H1 (cell line): Measurements from ENCODE around the gene ADRA2C. TPM values are rescaled to one million over a fixed set of nuclear protein-coding genes. Genes with fewer than 3 reads are reported as not detected.

ENCODE experiments used
- CTCF ChIA-PET: fragments of 300-600 bp; sonication (Branson Sonifier 250); formaldehyde crosslinking; loops from one replicate; lab custom pipeline; 2021; ENCODE audit not compliant: partially characterized antibody; lab: Charles Lee
- POLR2A ChIA-PET: fragments of 300-600 bp; sonication (Branson Sonifier 250); formaldehyde crosslinking; loops from one replicate; lab custom pipeline; 2021; ENCODE audit warnings: inconsistent platforms; ENCODE audit not compliant: partially characterized antibody; lab: Charles Lee
- DNase-seq, 2 experiments: peaks; one replicate each; pipeline versions ENCODE4 v3.0.0 to v3.0.0-alpha.2; 2010 to 2022; ENCODE audit warnings: low spot score in 2 of 2, low read depth in 1 of 2, mixed read lengths in 1 of 2
- FAIRE-seq: peaks from 2 replicates; lab custom pipeline; 2011; peaks lifted over from hg19 to GRCh38; lab: Jason Lieb, UNC
- H2AFZ ChIP-seq: 2 replicates; pipeline ENCODE4 v1.8.1; 2012; ENCODE audit warnings: low read length, inconsistent platforms
- H2AK5ac ChIP-seq: 2 replicates; pipeline ENCODE4 v1.6.1; 2013; ENCODE audit warnings: low read depth, low read length
- H2BK120ac ChIP-seq: replicated peaks from 2 replicates; pipeline ENCODE3; 2013; ENCODE audit warnings: low read depth, low read length, inconsistent platforms
- H2BK12ac ChIP-seq: 2 replicates; pipeline ENCODE4 v1.6.1; 2013; ENCODE audit warnings: low read depth, low read length
- H2BK15ac ChIP-seq: 2 replicates; pipeline ENCODE4 v1.6.1; 2013; ENCODE audit warnings: low read length
- H2BK20ac ChIP-seq: 2 replicates; pipeline ENCODE4 v1.6.1; 2013; ENCODE audit warnings: low read length
- H2BK5ac ChIP-seq: 2 replicates; pipeline ENCODE4 v1.6.1; 2013; ENCODE audit warnings: low read depth, low read length
- H3K14ac ChIP-seq: 2 replicates; pipeline ENCODE4 v1.6.1; 2013; ENCODE audit warnings: inconsistent platforms; ENCODE audit not compliant: insufficient read length
- H3K18ac ChIP-seq: 2 replicates; pipeline ENCODE4 v1.6.1; 2013; ENCODE audit warnings: low read length; ENCODE audit errors: extremely low read depth
- H3K23ac ChIP-seq: 2 replicates; pipeline ENCODE4 v1.6.1; 2013; ENCODE audit warnings: inconsistent platforms; ENCODE audit not compliant: insufficient read length
- H3K23me2 ChIP-seq: 2 replicates; pipeline ENCODE4 v1.6.1; 2013; ENCODE audit warnings: low read depth, low read length
- H3K27ac ChIP-seq: 2 replicates; pipeline ENCODE4 v1.6.1; 2011; ENCODE audit warnings: low read depth, low read length, inconsistent platforms
- H3K27me3 ChIP-seq, 4 experiments: replicated peaks in 1 of 4; 1 replicate in 1 of 4; 2 replicates in 3 of 4; pipeline versions ENCODE4 v1.6.1 to v1.8.1; 2011 to 2013; ENCODE audit warnings: low read length in 3 of 4, mild to moderate bottlenecking in 3 of 4, inconsistent platforms in 2 of 4, mixed read lengths in 2 of 4, moderate library complexity in 1 of 4; ENCODE audit not compliant: control insufficient read depth in 3 of 4, insufficient read depth in 3 of 4; ENCODE audit errors: extremely low read depth in 1 of 4
- H3K36me3 ChIP-seq, 4 experiments: 2 replicates each; pipeline versions ENCODE4 v1.6.1 to v1.8.1; 2011 to 2013; ENCODE audit warnings: mild to moderate bottlenecking in 4 of 4, low read length in 3 of 4, moderate library complexity in 2 of 4, control low read depth in 1 of 4, inconsistent platforms in 1 of 4; ENCODE audit not compliant: insufficient read depth in 4 of 4, control insufficient read depth in 2 of 4
- H3K4ac ChIP-seq: replicated peaks from 2 replicates; pipeline ENCODE3; 2013; ENCODE audit warnings: low read length, low read depth, mixed read lengths, inconsistent platforms; ENCODE audit not compliant: insufficient read length
- H3K4me1 ChIP-seq, 4 experiments: replicated peaks in 1 of 4; 1 replicate in 1 of 4; 2 replicates in 3 of 4; pipeline versions ENCODE4 v1.6.1 to v1.8.1; 2011 to 2013; ENCODE audit warnings: low read length in 3 of 4, inconsistent platforms in 2 of 4, mixed read lengths in 1 of 4; ENCODE audit not compliant: insufficient read depth in 4 of 4, control insufficient read depth in 3 of 4
- H3K4me2 ChIP-seq, 2 experiments: 2 replicates each; pipeline versions ENCODE4 v1.6.1 to v1.8.1; 2011 to 2013; ENCODE audit warnings: low read depth in 2 of 2, low read length in 2 of 2, control low read depth in 1 of 2, inconsistent platforms in 1 of 2, mild to moderate bottlenecking in 1 of 2; ENCODE audit not compliant: insufficient read depth in 1 of 2
- H3K4me3 ChIP-seq, 4 experiments: fragments of 200-600, 300-600 bp in 1 of 4; sonication (generic), shearing (Covaris generic), sonication (Bioruptor Twin) in 1 of 4; 2 replicates each; pipeline versions ENCODE4 v1.5.1 to v1.8.1; 2011 to 2016; ENCODE audit warnings: low read length in 4 of 4, low read depth in 3 of 4, control low read depth in 2 of 4, inconsistent platforms in 2 of 4, mild to moderate bottlenecking in 2 of 4, mixed read lengths in 1 of 4, moderate library complexity in 1 of 4; ENCODE audit not compliant: insufficient read depth in 2 of 4; ENCODE audit errors: extremely low read depth in 1 of 4
- H3K56ac ChIP-seq: replicated peaks from 2 replicates; pipeline ENCODE3; 2013; ENCODE audit warnings: low read depth, mild to moderate bottlenecking, mixed read lengths, low read length, inconsistent platforms; ENCODE audit not compliant: insufficient read length
- H3K79me1 ChIP-seq: 2 replicates; pipeline ENCODE4 v1.6.1; 2013; ENCODE audit warnings: low read depth, low read length, control low read depth
- H3K79me2 ChIP-seq, 2 experiments: 2 replicates each; pipeline versions ENCODE4 v1.6.1 to v1.8.1; 2012 to 2013; ENCODE audit warnings: low read length in 2 of 2, mild to moderate bottlenecking in 2 of 2, inconsistent platforms in 1 of 2; ENCODE audit not compliant: insufficient read depth in 2 of 2, control insufficient read depth in 1 of 2
- H3K9ac ChIP-seq, 4 experiments: replicated peaks in 1 of 4; 1 replicate in 1 of 4; 2 replicates in 3 of 4; pipeline versions ENCODE4 v1.6.1 to v1.8.1; 2011 to 2013; ENCODE audit warnings: low read depth in 3 of 4, low read length in 3 of 4, control low read depth in 2 of 4, mild to moderate bottlenecking in 2 of 4, moderate library complexity in 2 of 4, inconsistent platforms in 1 of 4; ENCODE audit errors: extremely low read depth in 1 of 4
- H3K9me3 ChIP-seq, 2 experiments: 2 replicates each; pipeline versions ENCODE4 v1.6.1 to v1.8.1; 2012 to 2013; ENCODE audit warnings: mild to moderate bottlenecking in 2 of 2, moderate library complexity in 2 of 2, control low read depth in 1 of 2, inconsistent platforms in 1 of 2, low read depth in 1 of 2, low read length in 1 of 2, mixed read lengths in 1 of 2; ENCODE audit not compliant: insufficient read depth in 2 of 2
- H4K20me1 ChIP-seq, 2 experiments: replicated peaks in 1 of 2; 2 replicates each; pipeline versions ENCODE3 to v1.8.1; 2011 to 2013; ENCODE audit warnings: inconsistent platforms in 2 of 2, low read length in 2 of 2, mild to moderate bottlenecking in 1 of 2; ENCODE audit not compliant: insufficient read depth in 2 of 2, control insufficient read depth in 1 of 2
- H4K5ac ChIP-seq: 2 replicates; pipeline ENCODE4 v1.6.1; 2013; ENCODE audit warnings: low read length, low read depth, mixed read lengths, inconsistent platforms; ENCODE audit not compliant: insufficient read length
- H4K8ac ChIP-seq: 2 replicates; pipeline ENCODE4 v1.8.0; 2013; ENCODE audit warnings: mild to moderate bottlenecking, moderate library complexity, low read length, inconsistent platforms; ENCODE audit not compliant: insufficient read depth; ENCODE audit errors: extremely low read depth
- H4K91ac ChIP-seq: replicated peaks from 2 replicates; pipeline ENCODE3; 2013; ENCODE audit warnings: low read length, mixed read lengths, inconsistent platforms; ENCODE audit not compliant: insufficient read length
- CEBPB ChIP-seq: IDR thresholded peaks from 2 replicates; pipeline ENCODE4 v1.6.1; 2012; ENCODE audit warnings: low read depth, low read length
- EZH2 ChIP-seq: fragments of 200-600 bp; sonication (generic); IDR thresholded peaks from 2 replicates; pipeline ENCODE4 v1.7.1; 2012; ENCODE audit warnings: low read depth, mild to moderate bottlenecking, moderate library complexity, low read length, inconsistent platforms; ENCODE audit not compliant: severe bottlenecking
- JUN ChIP-seq: IDR thresholded peaks from 2 replicates; pipeline ENCODE4 v1.6.1; 2011; ENCODE audit warnings: low read depth, mild to moderate bottlenecking, improper control_type of control experiment, low read length
- KDM4A ChIP-seq: IDR thresholded peaks from one replicate; pipeline ENCODE4 v1.7.1; 2012; ENCODE audit warnings: low read depth, mild to moderate bottlenecking, moderate library complexity, low read length, inconsistent platforms; ENCODE audit not compliant: severe bottlenecking
- NANOG ChIP-seq: IDR thresholded peaks from 2 replicates; pipeline ENCODE4 v1.6.1; 2011; ENCODE audit warnings: low read length, low read depth, mild to moderate bottlenecking, inconsistent platforms; ENCODE audit not compliant: insufficient read depth, poor library complexity, severe bottlenecking
- RBBP5 ChIP-seq: IDR thresholded peaks from 2 replicates; pipeline ENCODE4 v1.7.1; 2012; ENCODE audit warnings: low read depth, mild to moderate bottlenecking, inconsistent platforms, low read length, moderate library complexity, borderline replicate concordance
- TAF7 ChIP-seq: optimal IDR thresholded peaks from 2 replicates; pipeline ENCODE3; 2011; ENCODE audit warnings: low read depth, mild to moderate bottlenecking, inconsistent platforms, low read length, moderate library complexity, borderline replicate concordance
- YY1 ChIP-seq: IDR thresholded peaks from 2 replicates; pipeline ENCODE4 v1.6.1; 2011; ENCODE audit warnings: low read depth, mild to moderate bottlenecking, low read length
- WGBS, 2 experiments: shearing (Covaris generic) in 1 of 2; methylation state at CpG; one replicate each; pipeline versions ENCODE4 v1.1.6 to v1.1.7; 2013 to 2015; ENCODE audit warnings: low lambda C conversion rate in 2 of 2, mixed read lengths in 2 of 2, inconsistent platforms in 1 of 2, low coverage in 1 of 2, missing lambda C conversion rate in 1 of 2; ENCODE audit not compliant: insufficient replicate concordance in 2 of 2, insufficient coverage in 1 of 2, insufficient read length in 1 of 2; ENCODE audit errors: extremely low coverage in 1 of 2, missing lambda C conversion rate in 1 of 2; 5-methylcytosine and 5-hydroxymethylcytosine counted together
- polyA plus RNA-seq, 7 experiments: library from polyadenylated mRNA; depleted of rRNA in 3 of 7; stranded (reverse) in 5 of 7; unstranded in 2 of 7; fragments of >200 nt in 5 of 7; fragments of 200-250 nt in 2 of 7; gene quantifications; 1 replicate in 5 of 7; 2 replicates in 1 of 7; 4 replicates in 1 of 7; pipeline versions ENCODE4 v1.2.1 to v1.2.3, GENCODE V29; 2011 to 2013; ENCODE audit warnings: missing spikeins in 2 of 7, mixed read lengths in 2 of 7
- total RNA-seq: library from RNA; stranded (reverse); fragmentation: NEBNext Ultra II Directional; extraction: Animal tissue kit (Norgen Biotek cat#: 25700); gene quantifications from 2 replicates; pipeline ENCODE4 v1.2.1, GENCODE V29; 2021
- TF ChIP-seq, protein P1 (sequence below), 3 experiments: IDR thresholded peaks; 1 replicate in 2 of 3; 2 replicates in 1 of 3; pipeline versions ENCODE4 v1.5.1 to v1.6.1; 2011; ENCODE audit warnings: low read length in 3 of 3, mild to moderate bottlenecking in 3 of 3, inconsistent platforms in 2 of 3, low read depth in 1 of 3, moderate library complexity in 1 of 3; ENCODE audit not compliant: insufficient read depth in 1 of 3; ENCODE audit errors: control extremely low read depth in 1 of 3

The ADRA2C gene
- total and polyA plus RNA-seq, 2 of the 8 experiments (the other 6 are each of a cell fraction or from before 2014, with no cell fraction given) = 14.6 to 14.8 TPM

- H2BK5ac ChIP-seq = no peak overlapping the region
- no peaks in the 10 kb centered on the region for H4K20me1 ChIP-seq
- POLR2A ChIA-PET = no interaction called here
- no peak overlapping the region for H2AK5ac ChIP-seq
- no peak overlapping the region for H3K4ac ChIP-seq
- no peak overlapping the region for H2BK120ac ChIP-seq
- H4K8ac ChIP-seq = no peak overlapping the region; the same call in 1 of the 2 replicates
- no peak overlapping the region for H2BK20ac ChIP-seq
- no peak overlapping the region for H3K4me3 ChIP-seq
- no peaks in the 10 kb centered on the region; a peak in 1 of 7 replicates for H3K27me3 ChIP-seq
- peaks cover 0 to 6% of the 10 kb centered on the region in 2 experiments; a peak in 1 of 4 replicates for H3K9me3 ChIP-seq
- no peaks in the 10 kb centered on the region; a peak in 2 of 8 replicates for H3K36me3 ChIP-seq
- no peak overlapping the region for H4K5ac ChIP-seq
- H3K4me2 ChIP-seq = no peak overlapping the region
- WGBS, 2 experiments = 89% methylated on average over 12 of the region's 13 CpGs; no CpG with 5 or more reads in 1 of the 2 experiments
- DNase-seq (no peak), FAIRE-seq (no peak)
- H3K9ac ChIP-seq = no peak overlapping the region
- no peak overlapping the region for H4K91ac ChIP-seq
- peaks cover 1% of the 10 kb centered on the region; the same call in 1 of the 2 replicates for H3K23me2 ChIP-seq
- no peak overlapping the region for H2BK12ac ChIP-seq
- H2AFZ ChIP-seq = no peak overlapping the region
- H3K23ac ChIP-seq = no peak overlapping the region
- H2BK15ac ChIP-seq = no peak overlapping the region
- no peaks in the 10 kb centered on the region for H3K79me2 ChIP-seq
- H3K18ac ChIP-seq = no peak overlapping the region
- H3K79me1 ChIP-seq = no peaks in the 10 kb centered on the region; the same call in 1 of the 2 replicates
- no peak overlapping the region for H3K27ac ChIP-seq
- H3K56ac ChIP-seq = no peak overlapping the region
- peaks cover 0 to 7% (median 3%) of the 10 kb centered on the region in 4 experiments; a peak in 3 of 7 replicates for H3K4me1 ChIP-seq
- no peak overlapping the region for H3K14ac ChIP-seq
- CTCF ChIA-PET = interaction anchor here (0.8 to 6.9 kb wide), 11 partner anchors 12 to 214 kb away, joined by 3 to 110 read pairs (median 3); partner anchors contain the start of gene ADRA2C
- TF ChIP-seq CEBPB (no peak), KDM4A (no peak), RBBP5 (no peak), NANOG (no peak), YY1 (no peak), EZH2 (no peak), TAF7 (no peak), JUN (no peak)
- TF ChIP-seq, protein P1, sequence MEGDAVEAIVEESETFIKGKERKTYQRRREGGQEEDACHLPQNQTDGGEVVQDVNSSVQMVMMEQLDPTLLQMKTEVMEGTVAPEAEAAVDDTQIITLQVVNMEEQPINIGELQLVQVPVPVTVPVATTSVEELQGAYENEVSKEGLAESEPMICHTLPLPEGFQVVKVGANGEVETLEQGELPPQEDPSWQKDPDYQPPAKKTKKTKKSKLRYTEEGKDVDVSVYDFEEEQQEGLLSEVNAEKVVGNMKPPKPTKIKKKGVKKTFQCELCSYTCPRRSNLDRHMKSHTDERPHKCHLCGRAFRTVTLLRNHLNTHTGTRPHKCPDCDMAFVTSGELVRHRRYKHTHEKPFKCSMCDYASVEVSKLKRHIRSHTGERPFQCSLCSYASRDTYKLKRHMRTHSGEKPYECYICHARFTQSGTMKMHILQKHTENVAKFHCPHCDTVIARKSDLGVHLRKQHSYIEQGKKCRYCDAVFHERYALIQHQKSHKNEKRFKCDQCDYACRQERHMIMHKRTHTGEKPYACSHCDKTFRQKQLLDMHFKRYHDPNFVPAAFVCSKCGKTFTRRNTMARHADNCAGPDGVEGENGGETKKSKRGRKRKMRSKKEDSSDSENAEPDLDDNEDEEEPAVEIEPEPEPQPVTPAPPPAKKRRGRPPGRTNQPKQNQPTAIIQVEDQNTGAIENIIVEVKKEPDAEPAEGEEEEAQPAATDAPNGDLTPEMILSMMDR (IDR thresholded peaks at IDR 0.05; ENCODE audit: control extremely low read depth in 1 of 3, insufficient read depth in 1 of 3, low read depth in 1 of 3, low read length in 3 of 3) = no peak
These were observed 20.1 kb downstream of the ADRA2C start for GRCh38 chr4:3786196-3786869.
